Measurements from ENCODE around the gene KCNK15.

- no peak for TF ChIP-seq POLR2A (IDR thresholded peaks at IDR 0.05; ENCODE audit: low read length)
- TF ChIP-seq GATA1 (IDR thresholded peaks at IDR 0.05; ENCODE audit: low read depth, low read length), result no peak
These were observed 12.2 kb upstream of the KCNK15 start for GRCh38 chr20:44733341-44734069.

Data from erythroblast (primary cell).